Lower leg skin (tissue), 3 donors: ENCODE measurements around the gene SLC44A4.

Experiments
- POLR2A ChIP-seq, 2 donors: fragments of 450-650 bp; IDR thresholded peaks; one replicate each; pipeline ENCODE4 v1.6.1; 2016 to 2017; ENCODE audit warnings: antibody characterized with exemption in 2 of 2, mild to moderate bottlenecking in 1 of 2, moderate library complexity in 1 of 2
- TF ChIP-seq, protein P1 (sequence below), 3 donors: fragments of 450-650 bp; IDR thresholded peaks; one replicate each; pipeline ENCODE4 v1.5.1; 2016; ENCODE audit warnings: antibody characterized with exemption in 3 of 3, mild to moderate bottlenecking in 3 of 3, moderate library complexity in 2 of 3

DNA sequence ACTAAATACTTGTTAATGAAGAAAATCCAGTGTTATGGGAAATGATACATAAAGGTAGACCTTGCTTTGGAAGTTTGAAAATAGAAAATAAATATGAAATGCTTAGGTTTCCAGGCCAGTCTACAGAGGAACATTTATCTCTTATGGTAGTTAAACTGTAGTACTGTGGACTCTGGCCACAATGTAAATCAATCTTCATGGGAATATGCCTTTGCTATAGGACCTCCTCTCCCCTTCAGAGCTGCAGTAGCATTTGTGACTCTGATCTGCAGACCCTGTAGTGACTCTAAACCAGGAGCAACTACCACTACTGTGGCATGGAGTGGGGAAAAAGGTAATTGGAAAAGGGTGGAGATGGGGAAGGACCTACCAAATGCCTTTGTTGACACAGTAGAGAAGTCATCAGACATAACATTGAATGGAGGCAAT is 58.9 kb downstream of the SLC44A4 start:
- TF ChIP-seq, protein P1, sequence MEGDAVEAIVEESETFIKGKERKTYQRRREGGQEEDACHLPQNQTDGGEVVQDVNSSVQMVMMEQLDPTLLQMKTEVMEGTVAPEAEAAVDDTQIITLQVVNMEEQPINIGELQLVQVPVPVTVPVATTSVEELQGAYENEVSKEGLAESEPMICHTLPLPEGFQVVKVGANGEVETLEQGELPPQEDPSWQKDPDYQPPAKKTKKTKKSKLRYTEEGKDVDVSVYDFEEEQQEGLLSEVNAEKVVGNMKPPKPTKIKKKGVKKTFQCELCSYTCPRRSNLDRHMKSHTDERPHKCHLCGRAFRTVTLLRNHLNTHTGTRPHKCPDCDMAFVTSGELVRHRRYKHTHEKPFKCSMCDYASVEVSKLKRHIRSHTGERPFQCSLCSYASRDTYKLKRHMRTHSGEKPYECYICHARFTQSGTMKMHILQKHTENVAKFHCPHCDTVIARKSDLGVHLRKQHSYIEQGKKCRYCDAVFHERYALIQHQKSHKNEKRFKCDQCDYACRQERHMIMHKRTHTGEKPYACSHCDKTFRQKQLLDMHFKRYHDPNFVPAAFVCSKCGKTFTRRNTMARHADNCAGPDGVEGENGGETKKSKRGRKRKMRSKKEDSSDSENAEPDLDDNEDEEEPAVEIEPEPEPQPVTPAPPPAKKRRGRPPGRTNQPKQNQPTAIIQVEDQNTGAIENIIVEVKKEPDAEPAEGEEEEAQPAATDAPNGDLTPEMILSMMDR (IDR thresholded peaks at IDR 0.05), result no peak
- TF ChIP-seq POLR2A (IDR thresholded peaks at IDR 0.05), result no peak
